ENCODE measurements around the gene CFHR4. TPM values are rescaled to one million over a fixed set of nuclear protein-coding genes. Genes with fewer than 3 reads are reported as not detected.
"Not testable (repeated sequence)": the region's sequence is repeated elsewhere in the genome, so short reads cannot be mapped to it uniquely, and the experiment has no call there.

CFHR4 gene
- total RNA-seq (2014; rRNA removed; shearing (Covaris generic)) = not detected in 2 replicates

GRCh38 chr1:196887515-196888239, at the start of gene CFHR4:
CFHR4 (plus strand) TSS chr1:196888052; CDS start chr1:196888151, 99 bp downstream.
- H3K27ac ChIP-seq = no peak within 1 kb of the TSS
- no peaks in the 10 kb centered on the region for H3K27me3 ChIP-seq (replicated peaks)
- no peaks in the 10 kb centered on the region for H3K4me1 ChIP-seq (replicated peaks)
- H3K4me3 ChIP-seq = no peak within 1 kb of the TSS
- no peaks in the 10 kb centered on the region for H3K9me3 ChIP-seq (replicated peaks)
- no peaks in the 10 kb centered on the region for H3K36me3 ChIP-seq
- no peak for DNase-seq (ENCODE audit: low read depth in 1 of 2, low spot score in 2 of 2)

DNA sequence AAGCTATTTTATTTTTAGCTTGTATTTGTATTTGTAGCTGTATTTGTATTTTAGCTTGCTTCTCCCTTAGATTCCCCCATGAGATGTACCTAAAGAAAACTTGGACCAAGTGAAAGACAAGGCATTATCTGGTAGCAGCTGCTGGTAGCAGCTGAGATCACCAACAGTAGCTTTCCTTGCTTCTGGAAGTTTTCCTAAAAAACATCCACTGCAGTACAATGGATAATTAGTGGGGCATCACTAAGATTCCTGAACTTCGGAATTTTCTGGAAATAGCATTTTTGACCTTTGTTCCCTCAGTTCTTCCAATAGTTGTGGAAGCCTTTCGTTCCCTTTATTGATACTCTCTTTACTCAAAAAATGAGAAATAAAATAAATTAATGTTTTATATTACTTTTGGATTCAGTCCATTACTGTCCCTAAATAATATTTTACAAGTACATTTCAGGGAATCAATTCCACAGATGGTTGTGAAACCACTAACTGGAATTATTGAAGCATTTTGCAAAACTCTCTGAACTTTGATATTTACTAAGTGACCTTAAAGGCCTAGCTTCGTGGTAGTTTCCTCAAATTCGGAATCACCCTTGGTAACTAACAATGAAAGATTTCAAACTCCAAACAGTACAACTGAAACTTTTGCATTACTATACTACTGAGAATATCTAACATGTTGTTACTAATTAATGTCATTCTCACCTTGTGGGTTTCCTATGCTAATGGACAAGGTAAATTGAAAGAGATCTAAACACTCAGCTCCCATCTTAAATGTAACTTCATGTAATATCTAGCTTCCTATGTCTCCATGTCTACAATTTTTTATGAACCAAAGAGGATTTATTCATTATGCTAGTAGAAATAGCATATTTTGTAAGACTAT, 38.0 kb upstream of the CFHR4 start:
- H3K27me3 ChIP-seq (replicated peaks); H3K9me3 ChIP-seq (replicated peaks); H3K27ac ChIP-seq; H3K4me3 ChIP-seq; H3K36me3 ChIP-seq; DNase-seq (ENCODE audit: low read depth in 1 of 2, low spot score in 2 of 2); H3K4me1 ChIP-seq (replicated peaks): not testable (repeated sequence)

DNA sequence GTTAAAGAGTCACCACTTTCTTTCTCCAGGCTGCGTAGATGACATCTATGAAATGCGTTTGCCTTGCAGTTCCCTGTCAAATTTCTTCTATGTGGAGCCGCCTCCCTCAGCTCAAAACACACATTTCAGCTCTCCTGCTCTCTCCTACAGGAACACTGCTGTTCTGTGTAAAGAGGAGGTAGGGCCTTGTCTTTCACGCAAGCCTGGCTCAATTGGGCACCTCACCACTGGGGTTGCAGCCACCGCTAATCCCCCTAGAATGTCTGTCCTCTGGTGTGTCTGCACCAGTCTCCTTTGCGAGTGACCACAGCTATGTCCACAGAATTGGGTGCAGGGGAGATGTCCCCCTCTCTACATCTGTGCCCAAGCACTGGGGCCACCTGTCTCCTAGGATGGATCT, 31.8 kb upstream of the CFHR4 start:
- Histone ChIP-seq H3K27me3 (replicated peaks) (no peaks in the 10 kb centered on the region), H3K36me3 (no peaks in the 10 kb centered on the region), H3K27ac (no peak overlapping the region), H3K4me1 (replicated peaks) (no peaks in the 10 kb centered on the region), H3K9me3 (replicated peaks) (no peaks in the 10 kb centered on the region), H3K4me3 (no peak overlapping the region)
- DNase-seq (ENCODE audit: low read depth in 1 of 2, low spot score in 2 of 2) = no peak

- Histone ChIP-seq H3K4me3 (no peak overlapping the region), H3K9me3 (replicated peaks) (no peaks in the 10 kb centered on the region), H3K36me3 (no peaks in the 10 kb centered on the region), H3K27me3 (replicated peaks) (no peaks in the 10 kb centered on the region), H3K27ac (no peak overlapping the region), H3K4me1 (replicated peaks) (no peaks in the 10 kb centered on the region)
- no peak for DNase-seq (ENCODE audit: low read depth in 1 of 2, low spot score in 2 of 2)
Measured at GRCh38 chr1:196857188-196857587, 30.7 kb upstream of the CFHR4 start.

- Histone ChIP-seq H3K9me3 (replicated peaks) (no peaks in the 10 kb centered on the region), H3K4me1 (replicated peaks) (no peaks in the 10 kb centered on the region), H3K27ac (no peak overlapping the region), H3K27me3 (replicated peaks) (no peaks in the 10 kb centered on the region), H3K36me3 (no peaks in the 10 kb centered on the region), H3K4me3 (no peak overlapping the region)
- DNase-seq (ENCODE audit: low read depth in 1 of 2, low spot score in 2 of 2) = no peak
Measured at GRCh38 chr1:196858811-196859210, 29.0 kb upstream of the CFHR4 start.

DNA sequence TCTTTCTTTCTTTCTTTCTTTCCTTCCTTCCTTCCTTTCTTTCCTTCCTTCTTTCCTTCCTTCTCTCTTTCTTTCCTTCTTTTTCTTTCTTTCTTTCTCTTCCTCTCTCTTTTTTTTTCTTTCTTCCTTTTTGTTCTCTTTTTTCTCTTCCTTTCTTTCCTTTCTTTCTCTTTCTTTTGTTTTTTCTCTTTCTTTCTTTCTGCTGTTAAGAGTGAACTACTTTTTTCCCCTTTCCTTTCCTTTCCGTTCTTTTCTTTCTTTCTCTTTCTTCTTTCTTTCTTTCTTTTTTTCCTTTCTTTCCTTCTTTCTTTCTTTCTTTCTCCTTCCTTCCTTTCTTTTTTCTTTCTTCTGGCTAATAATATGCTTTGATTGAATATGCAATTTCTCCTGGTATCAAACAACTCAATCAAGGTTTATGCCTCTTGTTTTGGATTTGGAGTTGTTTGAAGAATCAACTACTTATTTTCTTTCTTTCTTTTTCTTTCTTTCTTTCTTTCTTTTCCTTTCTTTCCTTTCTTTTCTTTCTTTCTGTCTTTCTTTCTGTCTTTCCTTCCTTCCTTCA, 27.4 kb upstream of the CFHR4 start:
- H3K9me3 ChIP-seq (replicated peaks) = no peaks in the 10 kb centered on the region

GRCh38 chr1:196861429-196861828, 26.4 kb upstream of the CFHR4 start:
- H3K27me3 ChIP-seq (replicated peaks) = no peaks in the 10 kb centered on the region
- H3K4me1 ChIP-seq (replicated peaks) = no peaks in the 10 kb centered on the region
- H3K36me3 ChIP-seq = no peaks in the 10 kb centered on the region
- no peak overlapping the region for H3K4me3 ChIP-seq
- H3K9me3 ChIP-seq (replicated peaks) = no peaks in the 10 kb centered on the region
- H3K27ac ChIP-seq = no peak overlapping the region
- DNase-seq (ENCODE audit: low read depth in 1 of 2, low spot score in 2 of 2) = no peak

More for the DNA sequence above, 27.4 kb upstream of the CFHR4 start:
- H3K4me3 ChIP-seq = no peak overlapping the region
- no peaks in the 10 kb centered on the region for H3K4me1 ChIP-seq (replicated peaks)
- no peak for DNase-seq (ENCODE audit: low read depth in 1 of 2, low spot score in 2 of 2)
- H3K36me3 ChIP-seq = no peaks in the 10 kb centered on the region
- no peaks in the 10 kb centered on the region for H3K27me3 ChIP-seq (replicated peaks)
- H3K27ac ChIP-seq = no peak overlapping the region

DNA sequence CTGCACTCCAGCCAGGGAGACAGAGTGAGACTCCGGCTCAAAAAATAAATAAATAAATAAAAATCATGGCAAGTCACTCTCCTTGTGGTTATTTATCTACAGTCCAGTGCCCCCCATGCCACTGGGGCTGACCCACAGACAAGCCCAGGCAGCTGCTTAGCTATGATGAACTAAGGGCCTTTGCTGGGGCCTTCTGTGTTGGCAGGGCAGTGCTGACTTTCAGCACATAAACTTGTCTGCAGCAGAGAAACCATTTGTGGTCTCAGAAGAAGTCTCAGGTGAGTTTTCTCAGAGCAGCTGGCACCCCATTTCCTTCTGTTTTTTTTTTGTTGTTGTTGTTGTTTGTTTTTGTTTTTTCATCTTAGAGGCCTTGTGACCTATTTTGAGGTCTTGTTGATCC, 20.9 kb upstream of the CFHR4 start:
- Histone ChIP-seq H3K36me3 (no peaks in the 10 kb centered on the region), H3K4me1 (replicated peaks) (no peaks in the 10 kb centered on the region), H3K27me3 (replicated peaks) (no peaks in the 10 kb centered on the region), H3K9me3 (replicated peaks) (no peaks in the 10 kb centered on the region), H3K4me3 (no peak overlapping the region), H3K27ac (no peak overlapping the region)
- no peak for DNase-seq (ENCODE audit: low read depth in 1 of 2, low spot score in 2 of 2)

- H3K4me3 ChIP-seq = no peak overlapping the region
- H3K27ac ChIP-seq = no peak overlapping the region
- DNase-seq (ENCODE audit: low read depth in 1 of 2, low spot score in 2 of 2) = no peak
Measured at GRCh38 chr1:196873385-196873784, 14.5 kb upstream of the CFHR4 start.

DNA sequence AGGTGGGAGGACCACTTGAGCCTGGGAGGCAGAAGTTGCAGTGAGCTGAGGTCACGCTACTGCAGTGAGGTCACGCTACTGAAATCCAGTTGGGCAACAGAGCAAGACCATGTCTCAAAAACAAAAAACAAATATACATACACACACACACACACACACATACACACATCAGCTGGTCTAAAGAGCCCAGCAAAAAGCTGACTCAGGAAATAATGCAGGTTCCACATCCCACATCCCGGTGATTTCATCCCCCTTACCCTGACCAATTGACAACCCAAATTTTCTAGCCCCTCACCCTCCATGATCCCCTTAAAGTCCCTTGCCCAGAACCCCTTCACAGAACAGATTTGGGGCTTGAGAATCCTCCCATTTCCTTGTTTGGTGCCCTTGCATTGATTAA, 11.9 kb upstream of the CFHR4 start:
- no peak overlapping the region for H3K27ac ChIP-seq
- H3K27me3 ChIP-seq (replicated peaks) = 0 out of 2 replicates have a peak, but pooled peaks cover 3% of the 10 kb centered on the region
- H3K4me3 ChIP-seq = no peak overlapping the region
- no peaks in the 10 kb centered on the region for H3K9me3 ChIP-seq (replicated peaks)
- no peak for DNase-seq (ENCODE audit: low read depth in 1 of 2, low spot score in 2 of 2)
- H3K4me1 ChIP-seq (replicated peaks) = no peaks in the 10 kb centered on the region
- no peaks in the 10 kb centered on the region for H3K36me3 ChIP-seq

More at GRCh38 chr1:196873385-196873784, 14.5 kb upstream of the CFHR4 start:
- no peaks in the 10 kb centered on the region for H3K9me3 ChIP-seq (replicated peaks)
- no peaks in the 10 kb centered on the region for H3K4me1 ChIP-seq (replicated peaks)
- H3K27me3 ChIP-seq (replicated peaks) = 0 out of 2 replicates have a peak, but pooled peaks cover 3% of the 10 kb centered on the region
- no peaks in the 10 kb centered on the region for H3K36me3 ChIP-seq

DNA sequence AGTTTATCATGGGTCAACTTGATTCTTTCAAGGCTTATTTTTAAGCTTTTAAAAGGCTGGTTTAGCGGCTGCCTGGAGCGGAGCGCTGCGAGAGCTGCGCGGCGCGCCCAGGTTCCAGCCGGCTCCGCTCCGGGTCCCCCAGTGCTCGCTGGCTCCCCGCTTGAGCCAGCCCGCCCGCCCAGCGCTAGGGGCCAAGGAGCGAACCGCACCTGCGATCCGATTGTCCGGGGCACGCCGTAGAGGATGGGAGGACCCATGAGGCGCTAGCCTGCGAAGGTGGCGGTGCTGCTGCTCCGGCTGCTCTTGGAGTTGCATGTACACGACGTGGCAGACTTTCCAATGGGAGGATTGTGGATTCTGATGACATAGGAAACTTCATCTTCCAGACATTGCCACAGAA, 9.9 kb upstream of the CFHR4 start:
- no peaks in the 10 kb centered on the region for H3K36me3 ChIP-seq
- H3K9me3 ChIP-seq (replicated peaks) = no peaks in the 10 kb centered on the region
- H3K27me3 ChIP-seq (replicated peaks) = 0 out of 2 replicates have a peak, but pooled peaks cover 3% of the 10 kb centered on the region
- H3K27ac ChIP-seq = no peak overlapping the region
- no peak for DNase-seq (ENCODE audit: low read depth in 1 of 2, low spot score in 2 of 2)
- no peak overlapping the region for H3K4me3 ChIP-seq
- H3K4me1 ChIP-seq (replicated peaks) = no peaks in the 10 kb centered on the region

GRCh38 chr1:196886560-196886959, 1.3 kb upstream of the CFHR4 start:
- H3K36me3 ChIP-seq; H3K9me3 ChIP-seq (replicated peaks); H3K27ac ChIP-seq; H3K4me3 ChIP-seq; DNase-seq (ENCODE audit: low read depth in 1 of 2, low spot score in 2 of 2); H3K27me3 ChIP-seq (replicated peaks); H3K4me1 ChIP-seq (replicated peaks): not testable (repeated sequence)

DNA sequence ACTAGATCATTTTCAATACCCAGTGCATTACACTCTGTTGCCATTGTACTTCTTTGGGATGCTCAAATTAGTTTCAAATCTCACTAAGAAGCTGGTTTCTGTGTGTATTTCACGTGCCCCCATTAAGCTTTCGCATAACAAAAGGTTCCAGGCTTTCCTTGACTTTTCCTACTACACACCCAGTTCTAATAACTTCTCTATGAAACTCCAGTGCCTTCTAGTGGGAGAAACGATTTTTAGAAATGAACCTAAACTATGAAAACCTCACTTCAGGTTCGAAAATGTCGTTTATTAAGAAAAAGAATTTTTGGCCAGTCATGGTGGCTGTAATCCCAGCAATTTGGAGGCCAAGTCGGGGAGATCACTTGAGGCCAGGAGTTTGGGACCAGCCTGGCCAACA, 2.8 kb downstream of the CFHR4 start:
- Histone ChIP-seq H3K27me3 (replicated peaks) (no peaks in the 10 kb centered on the region), H3K9me3 (replicated peaks) (no peaks in the 10 kb centered on the region)

GRCh38 chr1:196891251-196891650, 3.4 kb downstream of the CFHR4 start:
- H3K27ac ChIP-seq = no peak overlapping the region
- no peaks in the 10 kb centered on the region for H3K36me3 ChIP-seq
- no peaks in the 10 kb centered on the region for H3K4me1 ChIP-seq (replicated peaks)
- H3K9me3 ChIP-seq (replicated peaks) = no peaks in the 10 kb centered on the region
- no peak for DNase-seq (ENCODE audit: low read depth in 1 of 2, low spot score in 2 of 2)
- no peaks in the 10 kb centered on the region for H3K27me3 ChIP-seq (replicated peaks)
- no peak overlapping the region for H3K4me3 ChIP-seq

More for the DNA sequence above, 2.8 kb downstream of the CFHR4 start:
- Histone ChIP-seq H3K4me3 (no peak overlapping the region), H3K4me1 (replicated peaks) (no peaks in the 10 kb centered on the region), H3K36me3 (no peaks in the 10 kb centered on the region), H3K27ac (no peak overlapping the region)
- DNase-seq (ENCODE audit: low read depth in 1 of 2, low spot score in 2 of 2) = no peak

Data from SJSA1 (cell line).